H9 (cell line): Measurements from ENCODE around the gene C12orf56. TPM values are rescaled to one million over a fixed set of nuclear protein-coding genes. Genes with fewer than 3 reads are reported as not detected.

Source experiments
- DNase-seq: peaks from one replicate; pipeline ENCODE4 v3.0.0-alpha.2; 2017
- H2AFZ ChIP-seq: one replicate; pipeline ENCODE4 v1.6.1; 2013; ENCODE audit warnings: mild to moderate bottlenecking, low read length, control low read depth, moderate library complexity
- H2AK5ac ChIP-seq: 2 replicates; pipeline ENCODE4 v1.6.1; 2013; ENCODE audit warnings: low read length, control low read depth, mixed read lengths; ENCODE audit not compliant: insufficient read length
- H2BK120ac ChIP-seq: one replicate; pipeline ENCODE4 v1.6.1; 2013; ENCODE audit warnings: low read depth, mild to moderate bottlenecking, low read length, control low read depth, inconsistent platforms; ENCODE audit not compliant: poor library complexity, severe bottlenecking
- H2BK12ac ChIP-seq: 2 replicates; pipeline ENCODE4 v1.6.1; 2013; ENCODE audit warnings: low read length, control low read depth, mixed read lengths, low read depth; ENCODE audit not compliant: insufficient read length
- H2BK15ac ChIP-seq: 2 replicates; pipeline ENCODE4 v1.6.1; 2013; ENCODE audit warnings: low read depth, low read length, control low read depth
- H2BK20ac ChIP-seq: one replicate; pipeline ENCODE4 v1.6.1; 2013; ENCODE audit warnings: low read depth, mild to moderate bottlenecking, low read length, control low read depth, inconsistent platforms; ENCODE audit not compliant: poor library complexity, severe bottlenecking
- H2BK5ac ChIP-seq: 2 replicates; pipeline ENCODE4 v1.6.1; 2013; ENCODE audit warnings: low read length, control low read depth, mixed read lengths; ENCODE audit not compliant: insufficient read length
- H3K14ac ChIP-seq: 2 replicates; pipeline ENCODE4 v1.6.1; 2013; ENCODE audit warnings: low read length, control low read depth; ENCODE audit not compliant: insufficient read depth
- H3K18ac ChIP-seq: 2 replicates; pipeline ENCODE4 v1.6.1; 2013; ENCODE audit warnings: low read depth, mild to moderate bottlenecking, mixed read lengths, low read length, control low read depth; ENCODE audit not compliant: insufficient read length
- H3K23ac ChIP-seq: 2 replicates; pipeline ENCODE4 v1.6.1; 2013; ENCODE audit warnings: low read length, control low read depth, mixed read lengths, low read depth; ENCODE audit not compliant: insufficient read length
- H3K23me2 ChIP-seq: 2 replicates; pipeline ENCODE4 v1.6.1; 2013; ENCODE audit warnings: low read depth, mild to moderate bottlenecking, mixed read lengths, low read length, control low read depth; ENCODE audit not compliant: insufficient read length, poor library complexity, severe bottlenecking
- H3K27ac ChIP-seq: 2 replicates; pipeline ENCODE4 v1.5.1; 2013; ENCODE audit warnings: low read length, control low read depth, mixed read lengths, low read depth; ENCODE audit not compliant: insufficient read length
- H3K27me3 ChIP-seq: 2 replicates; pipeline ENCODE4 v1.6.1; 2013; ENCODE audit warnings: low read length, control low read depth, inconsistent platforms; ENCODE audit not compliant: insufficient read depth
- H3K4ac ChIP-seq: 2 replicates; pipeline ENCODE4 v1.6.1; 2013; ENCODE audit warnings: low read depth, mild to moderate bottlenecking, control low read depth, inconsistent platforms, low read length, moderate library complexity
- H3K4me1 ChIP-seq: 2 replicates; pipeline ENCODE4 v1.6.1; 2013; ENCODE audit warnings: low read length, control low read depth, inconsistent platforms; ENCODE audit not compliant: insufficient read depth
- H3K4me2 ChIP-seq: 2 replicates; pipeline ENCODE4 v1.6.1; 2013; ENCODE audit warnings: low read length, control low read depth, mixed read lengths; ENCODE audit not compliant: insufficient read length, insufficient read depth
- H3K56ac ChIP-seq: 2 replicates; pipeline ENCODE4 v1.6.1; 2013; ENCODE audit warnings: low read depth, mild to moderate bottlenecking, mixed read lengths, low read length, control low read depth; ENCODE audit not compliant: insufficient read length
- H3K79me1 ChIP-seq: 2 replicates; pipeline ENCODE4 v1.6.1; 2013; ENCODE audit warnings: low read depth, mild to moderate bottlenecking, moderate library complexity, low read length, control low read depth, inconsistent platforms; ENCODE audit not compliant: insufficient read depth, poor library complexity, severe bottlenecking
- H3K79me2 ChIP-seq: 2 replicates; pipeline ENCODE4 v1.6.1; 2013; ENCODE audit warnings: low read length, control low read depth, inconsistent platforms; ENCODE audit not compliant: insufficient read depth
- H3K9ac ChIP-seq: 2 replicates; pipeline ENCODE4 v1.6.1; 2013; ENCODE audit warnings: low read length, control low read depth, mixed read lengths; ENCODE audit not compliant: insufficient read length; ENCODE audit errors: extremely low read depth
- H3K9me3 ChIP-seq: one replicate; pipeline ENCODE4 v1.6.1; 2013; ENCODE audit warnings: low read depth, low read length, inconsistent platforms; ENCODE audit not compliant: control insufficient read depth
- H3T11ph ChIP-seq: one replicate; pipeline ENCODE4 v1.6.1; 2013; ENCODE audit warnings: mild to moderate bottlenecking, low read length, control low read depth, inconsistent platforms
- H4K20me1 ChIP-seq: one replicate; pipeline ENCODE4 v1.6.1; 2013; ENCODE audit not compliant: control insufficient read depth, insufficient read length, insufficient read depth
- H4K5ac ChIP-seq: 2 replicates; pipeline ENCODE4 v1.6.1; 2013; ENCODE audit warnings: low read depth, mild to moderate bottlenecking, mixed read lengths, low read length, control low read depth; ENCODE audit not compliant: insufficient read length
- H4K8ac ChIP-seq: replicated peaks from 2 replicates; pipeline ENCODE4 v1.6.1; 2013; ENCODE audit warnings: low read length, control low read depth, mixed read lengths, low read depth; ENCODE audit not compliant: insufficient read length
- H4K91ac ChIP-seq: 2 replicates; pipeline ENCODE4 v1.6.1; 2013; ENCODE audit warnings: low read depth, mild to moderate bottlenecking, moderate library complexity, mixed read lengths, low read length, control low read depth; ENCODE audit not compliant: insufficient read length
- H3K27ac Mint-ChIP-seq, 3 experiments: 2 replicates in 2 of 3; 3 replicates in 1 of 3; pipeline ENCODE4 v1.8.0; 2020 to 2021; ENCODE audit warnings: mixed read lengths in 3 of 3, mild to moderate bottlenecking in 1 of 3, moderate library complexity in 1 of 3
- H3K27me3 Mint-ChIP-seq: 2 replicates; pipeline ENCODE4 v1.8.0; 2021; ENCODE audit warnings: low read depth, mild to moderate bottlenecking, moderate library complexity, mixed read lengths
- H3K36me3 Mint-ChIP-seq, 3 experiments: 2 replicates in 2 of 3; 3 replicates in 1 of 3; pipeline ENCODE4 v1.8.0; 2020 to 2021; ENCODE audit warnings: low read depth in 3 of 3, mixed read lengths in 3 of 3; ENCODE audit not compliant: insufficient read depth in 1 of 3
- H3K4me1 Mint-ChIP-seq, 2 experiments: 2 replicates each; pipeline ENCODE4 v1.8.0; 2020; ENCODE audit warnings: mixed read lengths in 2 of 2
- H3K4me3 Mint-ChIP-seq, 2 experiments: 2 replicates in 1 of 2; 3 replicates in 1 of 2; pipeline ENCODE4 v1.8.0; 2020 to 2021; ENCODE audit warnings: mild to moderate bottlenecking in 2 of 2, mixed read lengths in 2 of 2, moderate library complexity in 1 of 2
- H3K9me3 Mint-ChIP-seq, 2 experiments: 2 replicates in 1 of 2; 3 replicates in 1 of 2; pipeline ENCODE4 v1.8.0; 2020; ENCODE audit warnings: mild to moderate bottlenecking in 2 of 2, mixed read lengths in 2 of 2, moderate library complexity in 1 of 2
- CTCF ChIP-seq: fragments of 200-600 bp; sonication (generic); conservative IDR thresholded peaks from 3 replicates; pipeline ENCODE4 v1.8.0; 2021; ENCODE audit warnings: antibody characterized with exemption, mild to moderate bottlenecking
- WGBS: extraction: QIAGEN DNeasy Blood & Tissue Kit; methylation state at CpG from one replicate; pipeline ENCODE4 v1.1.7; 2013; ENCODE audit warnings: missing lambda C conversion rate, low lambda C conversion rate, mixed read lengths; ENCODE audit not compliant: insufficient read length; ENCODE audit errors: extremely low coverage; 5-methylcytosine and 5-hydroxymethylcytosine counted together
- total RNA-seq: library from RNA; stranded (reverse); gene quantifications from 2 replicates; pipeline ENCODE4 v1.2.1, GENCODE V29; 2021

Gene C12orf56
- total RNA-seq, 1 experiment from 2014 or later = 2.2 TPM

DNA sequence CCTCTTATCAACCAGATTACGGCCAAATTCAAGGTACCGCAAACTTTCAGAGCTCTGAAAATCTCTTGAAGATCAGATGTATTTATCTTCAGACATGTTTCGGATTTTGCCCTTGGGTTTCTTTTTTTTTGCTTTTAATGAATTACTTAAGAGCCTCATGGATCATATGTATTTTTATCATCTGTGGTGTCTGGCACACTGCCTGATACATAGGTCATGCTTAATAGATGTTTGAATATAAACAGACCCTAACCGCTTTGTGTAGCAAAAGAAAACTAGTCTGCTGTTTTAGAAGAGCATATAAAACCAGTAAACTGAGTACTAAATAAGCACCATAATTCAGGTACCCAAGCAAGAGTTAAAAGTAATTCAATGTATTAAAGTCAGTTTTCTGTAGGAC, 41.2 kb upstream of the C12orf56 start:
- no peak overlapping the region for H2BK12ac ChIP-seq
- Mint-ChIP-seq H3K27ac (no peak overlapping the region), H3K36me3 (peaks cover 68 to 92% (median 92%) of the 10 kb centered on the region in 3 experiments; a peak in 6 of 7 replicates), H3K9me3 (no peaks in the 10 kb centered on the region), H3K27me3 (no peaks in the 10 kb centered on the region), H3K4me1 (no peaks in the 10 kb centered on the region), H3K4me3 (no peak overlapping the region)
- no peak overlapping the region for H3K18ac ChIP-seq
- H4K8ac ChIP-seq = no peak overlapping the region
- WGBS = no CpG with 5 or more reads among the region's 4 CpGs
- H3K27ac ChIP-seq = no peak overlapping the region
- H2AK5ac ChIP-seq = no peak overlapping the region
- H3K79me2 ChIP-seq = no peaks in the 10 kb centered on the region
- no peak overlapping the region for H3T11ph ChIP-seq
- H3K4me1 ChIP-seq = no peaks in the 10 kb centered on the region
- no peak for DNase-seq
- TF ChIP-seq CTCF = no peak
- no peak overlapping the region for H2BK120ac ChIP-seq
- H3K23ac ChIP-seq = no peak overlapping the region
- H2BK20ac ChIP-seq = no peak overlapping the region
- H4K20me1 ChIP-seq = peaks cover 2% of the 10 kb centered on the region
- no peaks in the 10 kb centered on the region for H3K79me1 ChIP-seq
- no peak overlapping the region for H3K56ac ChIP-seq
- no peak overlapping the region for H2BK5ac ChIP-seq
- H2AFZ ChIP-seq = no peak overlapping the region
- H3K9ac ChIP-seq = no peak overlapping the region
- no peaks in the 10 kb centered on the region for H3K27me3 ChIP-seq
- no peak overlapping the region for H3K14ac ChIP-seq
- no peak overlapping the region for H4K5ac ChIP-seq
- no peak overlapping the region for H4K91ac ChIP-seq
- no peaks in the 10 kb centered on the region for H3K9me3 ChIP-seq
- H3K4ac ChIP-seq = no peak overlapping the region
- no peak overlapping the region for H3K4me2 ChIP-seq
- H3K23me2 ChIP-seq = no peaks in the 10 kb centered on the region
- H2BK15ac ChIP-seq = no peak overlapping the region
